GM12892 (cell line): ENCODE data around the gene CCDC85C.

ENCODE experiments used
- POLR2A ChIP-seq: IDR thresholded peaks from 2 replicates; pipeline ENCODE4 v1.6.1; 2011; ENCODE audit warnings: low read depth, low read length, control low read depth
- TAF1 ChIP-seq: IDR thresholded peaks from 2 replicates; pipeline ENCODE4 v1.6.1; 2011; ENCODE audit warnings: low read depth, mild to moderate bottlenecking, control low read depth, low read length, borderline replicate concordance

GRCh38 chr14:99600232-99600888, 3.6 kb downstream of the CCDC85C start:
- TF ChIP-seq TAF1 (no peak), POLR2A (no peak)
